HCT116 (cell line): ENCODE data around the gene CARD10. TPM values are rescaled to one million over a fixed set of nuclear protein-coding genes. Genes with fewer than 3 reads are reported as not detected.
A peak's percentile ranks its signal among the peaks of the same experiment; 100 is the strongest.

ENCODE experiments used
- ATAC-seq: fragments of 200-7000 bp; cut with Tn5 transposase; 2 replicates; pipeline ENCODE4 v1.9.1; 2020; ENCODE audit warnings: mild to moderate bottlenecking, moderate library complexity
- BruUV-seq: library from RNA; stranded (reverse); fragments of 400-500 nt; replicated peaks from 2 replicates; lab custom pipeline; 2021; lab: Mats Ljungman, UMichigan
- CTCF ChIA-PET: fragments of 300-600 bp; sonication (Branson Sonifier 250); formaldehyde crosslinking; loops from one replicate; lab custom pipeline; 2021; ENCODE audit warnings: antibody characterized with exemption; lab: Charles Lee
- POLR2A ChIA-PET: fragments of 300-600, 350-600 bp; sonication (Branson Sonifier 250); formaldehyde crosslinking; loops from one replicate; lab custom pipeline; 2021; ENCODE audit warnings: antibody characterized with exemption; lab: Charles Lee
- RAD21 ChIA-PET, 2 experiments: fragments of 300-600 bp; sonication (Branson Sonifier 250); formaldehyde crosslinking; loops; one replicate each; lab custom pipeline; 2023; ENCODE audit warnings: low total read pairs in 2 of 2; ENCODE audit not compliant: uncharacterized antibody in 2 of 2, unreplicated experiment in 2 of 2, low non-redundant PET in 1 of 2; lab: Charles Lee
- DNase-seq: peaks from one replicate; pipeline ENCODE4 v3.0.0-alpha.2; 2010; ENCODE audit warnings: low read depth, low spot score
- H2AFZ ChIP-seq: fragments of 200-600 bp; shearing (Covaris generic), sonication (generic); 2 replicates; pipeline ENCODE4 v1.6.1; 2017; ENCODE audit warnings: low read depth, mixed run types, mixed read lengths, antibody characterized with exemption, low read length; ENCODE audit not compliant: poor library complexity, severe bottlenecking
- H3K27ac ChIP-seq: 2 replicates; pipeline ENCODE4 v1.5.1; 2012; ENCODE audit warnings: low read depth, low read length
- H3K27me3 ChIP-seq: fragments of 200-600 bp; sonication (generic); 2 replicates; pipeline ENCODE4 v1.6.1; 2016; ENCODE audit warnings: mixed run types, low read length, mixed read lengths; ENCODE audit not compliant: insufficient read depth
- H3K36me3 ChIP-seq, 2 experiments: fragments of 200-500 bp in 1 of 2; fragments of 200-600 bp in 1 of 2; sonication (Bioruptor generic) in 1 of 2; sonication (generic) in 1 of 2; 2 replicates each; pipeline versions ENCODE4 v1.5.1 to v1.6.1; 2014 to 2016; ENCODE audit warnings: low read length in 2 of 2, inconsistent platforms in 1 of 2, mixed read lengths in 1 of 2, mixed run types in 1 of 2; ENCODE audit not compliant: insufficient read depth in 2 of 2, control insufficient read depth in 1 of 2
- H3K4me1 ChIP-seq, 2 experiments: fragments of 200-600 bp in 1 of 2; sonication (generic) in 1 of 2; 2 replicates each; pipeline versions ENCODE4 v1.5.1 to v1.6.1; 2012 to 2017; ENCODE audit warnings: low read length in 2 of 2, inconsistent platforms in 1 of 2, mild to moderate bottlenecking in 1 of 2, mixed read lengths in 1 of 2, mixed run types in 1 of 2, moderate library complexity in 1 of 2; ENCODE audit not compliant: insufficient read depth in 2 of 2, control insufficient read depth in 1 of 2
- H3K4me2 ChIP-seq: fragments of 200-600 bp; sonication (generic); 2 replicates; pipeline ENCODE4 v1.6.1; 2017; ENCODE audit warnings: mixed run types, low read length, mixed read lengths
- H3K4me3 ChIP-seq, 2 experiments: fragments of 200-600 bp in 1 of 2; sonication (generic) in 1 of 2; replicated peaks in 1 of 2; 2 replicates each; pipeline ENCODE4 v1.5.1; 2011 to 2016; ENCODE audit warnings: low read length in 2 of 2, control low read depth in 1 of 2, low read depth in 1 of 2, mild to moderate bottlenecking in 1 of 2, mixed read lengths in 1 of 2, mixed run types in 1 of 2
- H3K79me2 ChIP-seq: fragments of 200-600 bp; sonication (generic); 2 replicates; pipeline ENCODE4 v1.6.1; 2017; ENCODE audit warnings: mild to moderate bottlenecking, mixed run types, low read length, moderate library complexity, mixed read lengths; ENCODE audit not compliant: insufficient read depth
- H3K9ac ChIP-seq: fragments of 200-600 bp; sonication (generic); 2 replicates; pipeline ENCODE4 v1.6.1; 2016; ENCODE audit warnings: low read length, mixed read lengths
- H3K9me2 ChIP-seq: fragments of 200-600 bp; sonication (generic), shearing (Covaris generic); 2 replicates; pipeline ENCODE4 v1.6.1; 2017; ENCODE audit warnings: mixed run types, mild to moderate bottlenecking, moderate library complexity; ENCODE audit not compliant: insufficient read depth
- H3K9me3 ChIP-seq, 2 experiments: fragments of 200-500 bp in 1 of 2; fragments of 200-600 bp in 1 of 2; sonication (Bioruptor generic) in 1 of 2; sonication (generic) in 1 of 2; 2 replicates each; pipeline ENCODE4 v1.6.1; 2014 to 2017; ENCODE audit warnings: low read length in 2 of 2, mixed read lengths in 2 of 2, inconsistent platforms in 1 of 2, low read depth in 1 of 2, mild to moderate bottlenecking in 1 of 2, mixed run types in 1 of 2, moderate library complexity in 1 of 2; ENCODE audit not compliant: control insufficient read depth in 1 of 2, insufficient read depth in 1 of 2
- H4K20me1 ChIP-seq: fragments of 200-600 bp; sonication (generic), shearing (Covaris generic); 2 replicates; pipeline ENCODE4 v1.6.1; 2017; ENCODE audit warnings: mixed run types, mild to moderate bottlenecking, moderate library complexity; ENCODE audit not compliant: insufficient read depth
- CEBPB ChIP-seq: IDR thresholded peaks from 2 replicates; pipeline ENCODE4 v1.6.1; 2012; ENCODE audit warnings: low read depth
- EGR1 ChIP-seq: IDR thresholded peaks from 2 replicates; pipeline ENCODE4 v1.6.1; 2012; ENCODE audit warnings: low read depth
- ELF1 ChIP-seq: IDR thresholded peaks from 2 replicates; pipeline ENCODE4 v1.6.1; 2012; ENCODE audit warnings: low read depth, borderline replicate concordance
- EZH2 ChIP-seq: fragments of 200-600 bp; sonication (generic); IDR thresholded peaks from 2 replicates; pipeline ENCODE4 v1.6.1; 2017; ENCODE audit warnings: antibody characterized with exemption, mixed run types
- EZH2phosphoT487 ChIP-seq: fragments of 200-600 bp; IDR thresholded peaks from 2 replicates; pipeline ENCODE4 v1.6.1; 2018; ENCODE audit warnings: antibody characterized with exemption, borderline replicate concordance
- FOSL1 ChIP-seq: IDR thresholded peaks from 2 replicates; pipeline ENCODE4 v1.6.1; 2012; ENCODE audit warnings: low read depth
- JUND ChIP-seq: IDR thresholded peaks from 2 replicates; pipeline ENCODE4 v1.6.1; 2012
- POLR2AphosphoS5 ChIP-seq: IDR thresholded peaks from 2 replicates; pipeline ENCODE4 v1.6.1; 2011; ENCODE audit warnings: mild to moderate bottlenecking, low read depth, low read length, moderate library complexity
- RAD21 ChIP-seq: IDR thresholded peaks from 2 replicates; pipeline ENCODE4 v1.6.1; 2012; ENCODE audit warnings: low read depth, mild to moderate bottlenecking
- REST ChIP-seq: IDR thresholded peaks from 2 replicates; pipeline ENCODE4 v1.6.1; 2012; ENCODE audit warnings: low read depth
- SP1 ChIP-seq: IDR thresholded peaks from 2 replicates; pipeline ENCODE4 v1.6.1; 2012; ENCODE audit warnings: low read depth
- SRF ChIP-seq: IDR thresholded peaks from 2 replicates; pipeline ENCODE4 v1.6.1; 2012; ENCODE audit warnings: low read depth
- YY1 ChIP-seq: IDR thresholded peaks from 2 replicates; pipeline ENCODE4 v1.6.1; 2011; ENCODE audit warnings: low read length, low read depth, moderate library complexity, mild to moderate bottlenecking; ENCODE audit not compliant: insufficient replicate concordance; ENCODE audit errors: extremely low read depth
- ZBTB33 ChIP-seq: IDR thresholded peaks from 2 replicates; pipeline ENCODE4 v1.6.1; 2011; ENCODE audit warnings: mild to moderate bottlenecking, low read length, moderate library complexity; ENCODE audit not compliant: insufficient replicate concordance; ENCODE audit errors: extremely low read depth
- ZFX ChIP-seq: fragments of 450-650 bp; IDR thresholded peaks from 2 replicates; pipeline ENCODE4 v1.6.1; 2017
- ZNF274 ChIP-seq: fragments of 200-500 bp; sonication (Bioruptor generic); IDR thresholded peaks from 2 replicates; pipeline ENCODE4 v1.6.1; 2014; ENCODE audit warnings: mild to moderate bottlenecking, low read depth, low read length, inconsistent platforms
- intact Hi-C: fragments of 100-400 bp; cut with micrococcal nuclease; formaldehyde crosslinking; loops from 2 replicates; pipeline ENCODE4 v1.10.0; 2022
- total RNA-seq: library from RNA; stranded (reverse); gene quantifications from one replicate; pipeline ENCODE4 v1.2.1, GENCODE V29; 2021; ENCODE audit not compliant: unreplicated experiment
- TF ChIP-seq, protein P1 (sequence below): IDR thresholded peaks from 2 replicates; pipeline ENCODE4 v1.6.1; 2012
- TF ChIP-seq, protein P2 (sequence below): IDR thresholded peaks from 2 replicates; pipeline ENCODE4 v1.6.1; 2012

CARD10 gene
- total RNA-seq, 1 experiment from 2014 or later = 32.0 TPM

GRCh38 chr22:37503183-37503683 lies 16.0 kb downstream of the CARD10 start (continued):
- TF ChIP-seq, protein P1, sequence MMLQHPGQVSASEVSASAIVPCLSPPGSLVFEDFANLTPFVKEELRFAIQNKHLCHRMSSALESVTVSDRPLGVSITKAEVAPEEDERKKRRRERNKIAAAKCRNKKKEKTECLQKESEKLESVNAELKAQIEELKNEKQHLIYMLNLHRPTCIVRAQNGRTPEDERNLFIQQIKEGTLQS = no peak

GRCh38 chr22:37502342-37503182 lies 16.7 kb downstream of the CARD10 start:
- intact Hi-C loops = no loop called here
- ATAC-seq = no peak
- peak overlapping the region; percentile 0; the same call in 1 of the 2 replicates for H3K9ac ChIP-seq
- peak overlapping the region; percentile 55 for H3K4me2 ChIP-seq
- H2AFZ ChIP-seq = no peak overlapping the region
- no peaks in the 10 kb centered on the region for H3K79me2 ChIP-seq
- H3K9me2 ChIP-seq = no peaks in the 10 kb centered on the region
- H3K27me3 ChIP-seq = no peaks in the 10 kb centered on the region
- H3K36me3 ChIP-seq = peaks cover 10 to 40% of the 10 kb centered on the region in 2 experiments; a peak in 3 of 4 replicates
- no peaks in the 10 kb centered on the region for H4K20me1 ChIP-seq
- peak overlapping the region; percentile 50; the same call in 1 of the 2 replicates for H3K27ac ChIP-seq
- BruUV-seq = no TSS peak
- ChIA-PET CTCF (no interaction called here), POLR2A (no interaction called here), RAD21 (interaction anchor here in 1 of 2 experiments (0.6 kb wide), 1 partner anchor 10 kb away, joined by 4 read pairs; no protein-coding TSS in a partner anchor)
- no peak for DNase-seq
- no peak for TF ChIP-seq SP1
- TF ChIP-seq EZH2phosphoT487 = no peak
- no peak for TF ChIP-seq POLR2AphosphoS5
- no peak for TF ChIP-seq YY1
- TF ChIP-seq ZFX = no peak
- TF ChIP-seq FOSL1 = no peak
- no peak for TF ChIP-seq SRF
- no peak for TF ChIP-seq ZBTB33
- no peak for TF ChIP-seq ELF1
- TF ChIP-seq EGR1 = no peak
- TF ChIP-seq REST = no peak
- TF ChIP-seq, protein P2, sequence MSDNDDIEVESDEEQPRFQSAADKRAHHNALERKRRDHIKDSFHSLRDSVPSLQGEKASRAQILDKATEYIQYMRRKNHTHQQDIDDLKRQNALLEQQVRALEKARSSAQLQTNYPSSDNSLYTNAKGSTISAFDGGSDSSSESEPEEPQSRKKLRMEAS = no peak
- TF ChIP-seq EZH2 = no peak
- TF ChIP-seq ZNF274 = no peak
- TF ChIP-seq RAD21 = no peak
- TF ChIP-seq CEBPB = no peak
- TF ChIP-seq, protein P1 = no peak
- TF ChIP-seq JUND = no peak
- H3K4me1 ChIP-seq = peaks cover 48 to 69% of the 10 kb centered on the region in 2 experiments
- no peaks in the 10 kb centered on the region for H3K9me3 ChIP-seq
- H3K4me3 ChIP-seq = peak overlapping the region in 1 of 2 experiments; percentile 2; a peak in 1 of 4 replicates
